Measurements from ENCODE around the gene SENP8. TPM values are rescaled to one million over a fixed set of nuclear protein-coding genes. Genes with fewer than 3 reads are reported as not detected.

The SENP8 gene
- total and polyA plus RNA-seq, 2 of the 8 experiments (the other 6 are each of a cell fraction or from before 2014, with no cell fraction given), result 4.1 to 6.0 TPM

DNA sequence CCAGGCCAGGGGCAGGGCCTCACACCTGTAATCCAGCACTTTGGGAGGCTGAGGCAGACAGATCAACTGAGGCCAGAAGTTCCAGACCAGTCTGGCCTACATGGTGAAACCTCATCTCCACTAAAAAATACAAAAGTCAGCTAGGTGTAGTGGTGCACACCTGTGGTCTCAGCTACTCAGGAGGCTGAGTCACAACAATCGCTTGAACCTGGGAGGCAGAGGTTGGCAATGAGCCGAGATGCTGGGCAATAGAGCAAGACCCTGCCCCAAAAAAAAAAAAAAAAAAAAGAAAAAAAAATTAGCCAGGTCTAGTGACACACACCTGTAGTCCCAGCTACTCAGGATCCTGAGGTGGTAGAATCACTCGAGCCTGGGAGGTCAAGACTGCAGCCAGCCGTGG is 19.0 kb upstream of the SENP8 start:
- Histone ChIP-seq H3K18ac (ENCODE audit: extremely low read depth, low read length) (no peak overlapping the region), H3K23ac (ENCODE audit: insufficient read length) (no peak overlapping the region), H2BK15ac (ENCODE audit: low read length) (no peak overlapping the region), H3K4me2 (ENCODE audit: insufficient read depth in 1 of 2, low read depth in 2 of 2, low read length in 2 of 2) (no peak overlapping the region), H2BK20ac (ENCODE audit: low read length) (no peak overlapping the region), H3K4ac (replicated peaks; ENCODE audit: insufficient read length, low read depth, low read length) (no peak overlapping the region), H2BK120ac (replicated peaks; ENCODE audit: low read depth, low read length) (no peak overlapping the region), H2AFZ (ENCODE audit: low read length) (no peak overlapping the region), H2BK5ac (ENCODE audit: low read depth, low read length) (no peak overlapping the region), H3K23me2 (ENCODE audit: low read depth, low read length) (no peaks in the 10 kb centered on the region), H3K4me3 (ENCODE audit: extremely low read depth in 1 of 4, insufficient read depth in 2 of 4, low read depth in 3 of 4, low read length in 4 of 4) (no peak overlapping the region), H3K79me2 (ENCODE audit: control insufficient read depth in 1 of 2, insufficient read depth in 2 of 2, low read length in 2 of 2) (no peaks in the 10 kb centered on the region), H4K20me1 (replicated peaks in 1 of 2; ENCODE audit: control insufficient read depth in 1 of 2, insufficient read depth in 2 of 2, low read length in 2 of 2) (peaks cover 0 to 3% of the 10 kb centered on the region in 2 experiments), H3K9me3 (ENCODE audit: insufficient read depth in 2 of 2, low read depth in 1 of 2, low read length in 1 of 2) (no peaks in the 10 kb centered on the region), H4K5ac (ENCODE audit: insufficient read length, low read depth, low read length) (no peak overlapping the region), H3K14ac (ENCODE audit: insufficient read length) (no peak overlapping the region), H2BK12ac (ENCODE audit: low read depth, low read length) (no peak overlapping the region), H4K91ac (replicated peaks; ENCODE audit: insufficient read length, low read length) (no peak overlapping the region), H3K27me3 (replicated peaks in 1 of 4; ENCODE audit: control insufficient read depth in 3 of 4, extremely low read depth in 1 of 4, insufficient read depth in 3 of 4, low read length in 3 of 4) (peaks cover 0 to 1% (median 0%) of the 10 kb centered on the region in 4 experiments; a peak in 1 of 7 replicates), H3K56ac (replicated peaks; ENCODE audit: insufficient read length, low read depth, low read length) (no peak overlapping the region), H4K8ac (ENCODE audit: extremely low read depth, insufficient read depth, low read length) (no peak overlapping the region), H3K36me3 (ENCODE audit: control insufficient read depth in 2 of 4, insufficient read depth in 4 of 4, low read length in 3 of 4) (no peaks in the 10 kb centered on the region), H3K4me1 (replicated peaks in 1 of 4; ENCODE audit: control insufficient read depth in 3 of 4, insufficient read depth in 4 of 4, low read length in 3 of 4) (no peaks in the 10 kb centered on the region; a peak in 1 of 7 replicates), H3K79me1 (ENCODE audit: low read depth, low read length) (no peaks in the 10 kb centered on the region), H3K27ac (ENCODE audit: low read depth, low read length) (no peak overlapping the region), H3K9ac (replicated peaks in 1 of 4; ENCODE audit: extremely low read depth in 1 of 4, low read depth in 3 of 4, low read length in 3 of 4) (no peak overlapping the region), H2AK5ac (ENCODE audit: low read depth, low read length) (no peak overlapping the region)
- WGBS, 2 experiments (ENCODE audit: extremely low coverage in 1 of 2, insufficient coverage in 1 of 2, insufficient read length in 1 of 2, insufficient replicate concordance in 2 of 2, low coverage in 1 of 2, low lambda C conversion rate in 2 of 2, missing lambda C conversion rate in 1 of 2), result 91% methylated on average over 2 of the region's 4 CpGs; no CpG with 5 or more reads in 1 of the 2 experiments
- ChIA-PET CTCF (ENCODE audit: partially characterized antibody) (no interaction called here), POLR2A (ENCODE audit: partially characterized antibody) (no interaction called here)
- TF ChIP-seq SP2 (IDR thresholded peaks at IDR 0.05; ENCODE audit: low read length), result no peak
- no peak for TF ChIP-seq RNF2 (IDR thresholded peaks at IDR 0.05; ENCODE audit: borderline replicate concordance, low read depth, low read length, missing control alignments, poor library complexity, severe bottlenecking)
- no peak for TF ChIP-seq SP4 (IDR thresholded peaks at IDR 0.05; ENCODE audit: low read length)
- no peak for TF ChIP-seq GTF2F1 (IDR thresholded peaks at IDR 0.05; ENCODE audit: borderline replicate concordance, low read depth, low read length)
- TF ChIP-seq, protein P1, sequence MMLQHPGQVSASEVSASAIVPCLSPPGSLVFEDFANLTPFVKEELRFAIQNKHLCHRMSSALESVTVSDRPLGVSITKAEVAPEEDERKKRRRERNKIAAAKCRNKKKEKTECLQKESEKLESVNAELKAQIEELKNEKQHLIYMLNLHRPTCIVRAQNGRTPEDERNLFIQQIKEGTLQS (IDR thresholded peaks at IDR 0.05; ENCODE audit: insufficient read depth, low read depth, low read length), result no peak
- TF ChIP-seq CREB1 (IDR thresholded peaks at IDR 0.05), result no peak
- FAIRE-seq (no peak), DNase-seq (ENCODE audit: low read depth in 1 of 2, low spot score in 2 of 2) (no peak)
